Breast epithelium (tissue), 4 donors: ENCODE data around the gene PTPN4. TPM values are rescaled to one million over a fixed set of nuclear protein-coding genes. Genes with fewer than 3 reads are reported as not detected.

Source experiments
- DNase-seq, 2 donors: peaks; one replicate each; pipeline ENCODE4 v3.0.0-alpha.2; 2019; ENCODE audit warnings: low spot score in 2 of 2
- H3K27ac ChIP-seq, 2 donors: fragments of 200-600 bp; sonication (generic) in 1 of 2; one replicate each; pipeline ENCODE4 v1.5.1; 2016 to 2019; ENCODE audit warnings: mild to moderate bottlenecking in 1 of 2
- H3K27me3 ChIP-seq, 2 donors: fragments of 200-600 bp; sonication (generic) in 1 of 2; one replicate each; pipeline versions ENCODE4 v1.5.1 to v1.6.0; 2017 to 2019; ENCODE audit warnings: control low read depth in 1 of 2, mild to moderate bottlenecking in 1 of 2
- H3K36me3 ChIP-seq: fragments of 200-600 bp; one replicate; pipeline ENCODE4 v1.5.1; 2019
- H3K4me1 ChIP-seq, 2 donors: fragments of 200-600 bp; sonication (generic); one replicate each; pipeline ENCODE4 v1.5.1; 2016 to 2019; ENCODE audit warnings: control low read depth in 1 of 2
- H3K4me3 ChIP-seq, 3 donors: fragments of 200-600 bp; sonication (generic); 1 replicate in 2 of 3; 2 replicates in 1 of 3; pipeline ENCODE4 v1.5.1; 2016 to 2019; ENCODE audit warnings: mild to moderate bottlenecking in 3 of 3, moderate library complexity in 2 of 3
- H3K9me3 ChIP-seq, 2 donors: fragments of 200-600 bp; sonication (generic) in 1 of 2; one replicate each; pipeline ENCODE4 v1.5.1; 2016 to 2019; ENCODE audit warnings: control low read depth in 1 of 2
- POLR2A ChIP-seq: fragments of 450-650 bp; IDR thresholded peaks from one replicate; pipeline ENCODE4 v1.6.1; 2016; ENCODE audit warnings: antibody characterized with exemption, mild to moderate bottlenecking, moderate library complexity
- POLR2AphosphoS5 ChIP-seq, 3 donors: sonication (generic); formaldehyde crosslinking; IDR thresholded peaks; one replicate each; pipeline ENCODE4 v1.6.1; 2017; ENCODE audit warnings: antibody characterized with exemption in 3 of 3
- intact Hi-C: fragments of 100-400 bp; cut with DNase I; formaldehyde crosslinking; loops from one replicate; pipeline ENCODE4 v1.15.1; 2023; ENCODE audit warnings: low total_unique reads
- total RNA-seq, 3 donors: library from RNA; depleted of rRNA; stranded (reverse); fragments of >200 nt; gene quantifications; one replicate each; pipeline ENCODE4 v1.1.0, GENCODE V29; 2016
- TF ChIP-seq, protein P1 (sequence below), 3 donors: fragments of 450-650 bp; IDR thresholded peaks; one replicate each; pipeline ENCODE4 v1.5.1; 2016 to 2017; ENCODE audit warnings: antibody characterized with exemption in 3 of 3, mild to moderate bottlenecking in 3 of 3, moderate library complexity in 3 of 3

PTPN4 gene
- total RNA-seq, 3 donors from 2014 or later = 29.1 to 49.6 (median 38.7) TPM

GRCh38 chr2:119771331-119771730 lies 11.6 kb downstream of the PTPN4 start:
- Histone ChIP-seq H3K36me3 (no peaks in the 10 kb centered on the region), H3K27me3 (no peaks in the 10 kb centered on the region), H3K27ac (no peak overlapping the region), H3K4me3 (no peak overlapping the region), H3K4me1 (no peaks in the 10 kb centered on the region), H3K9me3 (no peaks in the 10 kb centered on the region)
- DNase-seq = no peak
- TF ChIP-seq, protein P1, sequence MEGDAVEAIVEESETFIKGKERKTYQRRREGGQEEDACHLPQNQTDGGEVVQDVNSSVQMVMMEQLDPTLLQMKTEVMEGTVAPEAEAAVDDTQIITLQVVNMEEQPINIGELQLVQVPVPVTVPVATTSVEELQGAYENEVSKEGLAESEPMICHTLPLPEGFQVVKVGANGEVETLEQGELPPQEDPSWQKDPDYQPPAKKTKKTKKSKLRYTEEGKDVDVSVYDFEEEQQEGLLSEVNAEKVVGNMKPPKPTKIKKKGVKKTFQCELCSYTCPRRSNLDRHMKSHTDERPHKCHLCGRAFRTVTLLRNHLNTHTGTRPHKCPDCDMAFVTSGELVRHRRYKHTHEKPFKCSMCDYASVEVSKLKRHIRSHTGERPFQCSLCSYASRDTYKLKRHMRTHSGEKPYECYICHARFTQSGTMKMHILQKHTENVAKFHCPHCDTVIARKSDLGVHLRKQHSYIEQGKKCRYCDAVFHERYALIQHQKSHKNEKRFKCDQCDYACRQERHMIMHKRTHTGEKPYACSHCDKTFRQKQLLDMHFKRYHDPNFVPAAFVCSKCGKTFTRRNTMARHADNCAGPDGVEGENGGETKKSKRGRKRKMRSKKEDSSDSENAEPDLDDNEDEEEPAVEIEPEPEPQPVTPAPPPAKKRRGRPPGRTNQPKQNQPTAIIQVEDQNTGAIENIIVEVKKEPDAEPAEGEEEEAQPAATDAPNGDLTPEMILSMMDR (IDR thresholded peaks at IDR 0.05) = no peak
- TF ChIP-seq POLR2A (no peak), POLR2AphosphoS5 (IDR thresholded peaks at IDR 0.05) (no peak)
- intact Hi-C loops = no loop called here

GRCh38 chr2:119772128-119772527 lies 12.4 kb downstream of the PTPN4 start:
- TF ChIP-seq POLR2AphosphoS5 (IDR thresholded peaks at IDR 0.05) = no peak
- intact Hi-C loops = no loop called here

GRCh38 chr2:119772767-119773166 lies 13.0 kb downstream of the PTPN4 start:
- no peak overlapping the region for H3K4me3 ChIP-seq
- TF ChIP-seq, protein P1 (IDR thresholded peaks at IDR 0.05) = no peak
- TF ChIP-seq POLR2AphosphoS5 (IDR thresholded peaks at IDR 0.05) = no peak
- TF ChIP-seq POLR2A = no peak
- no peaks in the 10 kb centered on the region for H3K27me3 ChIP-seq
- H3K9me3 ChIP-seq = no peaks in the 10 kb centered on the region
- no peak overlapping the region for H3K27ac ChIP-seq
- DNase-seq = no peak
- intact Hi-C loops = no loop called here
- H3K36me3 ChIP-seq = no peaks in the 10 kb centered on the region
- H3K4me1 ChIP-seq = no peaks in the 10 kb centered on the region

More at GRCh38 chr2:119772128-119772527, 12.4 kb downstream of the PTPN4 start:
- H3K27me3 ChIP-seq = no peaks in the 10 kb centered on the region
- H3K4me3 ChIP-seq = no peak overlapping the region
- no peaks in the 10 kb centered on the region for H3K36me3 ChIP-seq
- no peak for DNase-seq
- no peak overlapping the region for H3K27ac ChIP-seq
- H3K9me3 ChIP-seq = no peaks in the 10 kb centered on the region
- no peaks in the 10 kb centered on the region for H3K4me1 ChIP-seq

DNA sequence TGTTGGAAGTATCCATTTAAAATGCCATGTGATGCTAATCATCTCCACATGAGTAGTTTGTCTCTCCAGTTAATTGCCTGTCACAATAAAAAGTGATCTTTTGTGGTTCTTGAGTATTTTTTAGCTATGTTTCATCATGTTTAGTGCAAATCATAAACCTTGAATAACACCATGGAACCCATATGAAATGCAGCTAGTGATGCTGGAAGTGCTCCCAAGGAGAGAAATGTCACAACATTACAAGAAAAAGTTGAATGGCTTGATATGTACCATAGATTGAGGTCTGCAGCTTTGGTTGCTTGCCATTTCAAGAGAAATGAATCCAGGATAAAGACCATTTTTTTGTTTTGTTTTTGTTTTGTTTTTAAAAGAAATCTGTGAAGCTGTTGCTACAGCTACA lies 14.3 kb downstream of the PTPN4 start:
- H3K9me3 ChIP-seq = no peaks in the 10 kb centered on the region
- no peak overlapping the region for H3K27ac ChIP-seq
- DNase-seq = no peak
- no peaks in the 10 kb centered on the region for H3K36me3 ChIP-seq
- no peaks in the 10 kb centered on the region for H3K27me3 ChIP-seq
- no peaks in the 10 kb centered on the region for H3K4me1 ChIP-seq
- TF ChIP-seq POLR2AphosphoS5 (IDR thresholded peaks at IDR 0.05) = no peak
- no peak for TF ChIP-seq POLR2A
- H3K4me3 ChIP-seq = no peak overlapping the region
- intact Hi-C loops = no loop called here

DNA sequence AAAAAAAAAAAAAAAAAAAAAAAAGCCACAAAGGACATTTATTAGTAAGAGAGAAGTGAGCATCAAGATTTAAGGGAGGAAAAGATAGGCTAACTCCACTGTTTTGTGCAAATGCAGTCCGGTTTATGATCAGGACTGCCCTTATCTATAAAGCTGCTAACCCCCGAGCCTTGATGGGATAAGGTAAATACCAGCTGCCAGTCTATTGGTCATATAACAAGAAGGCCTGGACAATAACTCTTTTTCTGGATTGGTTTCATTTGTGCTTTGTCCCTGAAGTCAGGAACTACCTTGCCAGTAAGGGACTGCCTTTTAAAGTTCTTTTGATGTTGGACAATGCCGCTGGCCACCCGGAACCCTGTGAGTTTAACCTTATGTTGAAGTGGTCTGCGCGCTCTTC lies 15.4 kb downstream of the PTPN4 start:
- Histone ChIP-seq H3K36me3 (no peaks in the 10 kb centered on the region), H3K27ac (no peak overlapping the region), H3K4me3 (no peak overlapping the region), H3K27me3 (no peaks in the 10 kb centered on the region), H3K9me3 (no peaks in the 10 kb centered on the region), H3K4me1 (no peaks in the 10 kb centered on the region)
- intact Hi-C loops = no loop called here
- no peak for DNase-seq
- TF ChIP-seq, protein P1 (IDR thresholded peaks at IDR 0.05) = no peak
- TF ChIP-seq POLR2AphosphoS5 (IDR thresholded peaks at IDR 0.05) (no peak), POLR2A (no peak)

DNA sequence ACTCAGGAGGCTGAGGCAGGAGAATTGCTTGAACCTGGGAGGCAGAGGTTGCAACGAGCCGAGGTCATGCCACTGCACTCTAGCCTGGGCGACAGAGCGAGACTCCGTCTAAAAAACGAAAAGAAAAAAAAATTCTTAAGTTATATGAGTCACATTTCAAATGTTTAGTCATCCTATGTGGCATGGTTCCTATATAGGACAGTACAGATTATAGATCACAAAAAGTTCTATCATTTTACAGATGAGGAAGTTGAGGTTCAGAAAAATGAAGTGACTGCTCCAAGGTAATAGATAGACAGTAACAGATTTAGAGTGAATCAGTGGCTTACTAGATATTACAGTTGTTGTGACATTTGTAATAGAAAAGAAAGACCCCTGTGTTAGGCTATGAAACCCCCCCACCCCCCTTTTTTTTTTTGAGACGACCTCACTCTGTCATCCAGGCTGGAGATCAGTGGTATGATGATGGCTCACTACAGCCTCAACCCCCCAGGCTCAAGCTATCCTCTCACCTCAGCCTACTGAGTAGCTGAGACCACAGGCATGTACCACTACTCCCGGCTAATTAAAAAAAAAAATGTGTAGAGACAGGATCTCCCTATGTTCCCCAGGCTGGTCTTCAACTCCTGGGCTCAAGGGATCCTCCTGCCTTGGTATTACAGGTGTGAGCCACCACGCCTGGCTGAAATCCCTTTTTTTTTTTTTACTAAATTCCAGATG lies 22.7 kb downstream of the PTPN4 start:
- no peak for DNase-seq
- no peaks in the 10 kb centered on the region for H3K36me3 ChIP-seq
- H3K27ac ChIP-seq = no peak overlapping the region
- no peak overlapping the region for H3K4me3 ChIP-seq
- no peaks in the 10 kb centered on the region for H3K27me3 ChIP-seq
- H3K4me1 ChIP-seq = no peaks in the 10 kb centered on the region
- H3K9me3 ChIP-seq = no peaks in the 10 kb centered on the region
- TF ChIP-seq POLR2A (no peak), POLR2AphosphoS5 (IDR thresholded peaks at IDR 0.05) (no peak)
- TF ChIP-seq, protein P1 (IDR thresholded peaks at IDR 0.05) = no peak
- intact Hi-C loops = no loop called here
